Posterior vena cava (tissue), 2 donors: Measurements from ENCODE around the gene PSG7. TPM values are rescaled to one million over a fixed set of nuclear protein-coding genes. Genes with fewer than 3 reads are reported as not detected.
"Not testable (repeated sequence)": the region's sequence is repeated elsewhere in the genome, so short reads cannot be mapped to it uniquely, and the experiment has no call there.

ENCODE experiments used
- DNase-seq: peaks from one replicate; pipeline ENCODE4 v3.0.0-alpha.2; 2020; ENCODE audit warnings: low spot score
- intact Hi-C, 2 donors: fragments of 100-400 bp; cut with DNase I; formaldehyde crosslinking; loops; one replicate each; pipeline versions ENCODE4 v1.14.1 to v1.14.2; 2022 to 2023
- long read RNA-seq, 2 donors: library from polyadenylated mRNA; unstranded; transcript quantifications; one replicate each; pipeline ENCODE4 v2.0.0, GENCODE V29; 2020 to 2021
- total RNA-seq, 2 donors: library from RNA; stranded (reverse); fragmentation: NEBNext Ultra II Directional; extraction: Animal tissue kit (Norgen Biotek cat#: 25700); gene quantifications; one replicate each; pipeline ENCODE4 v1.2.1, GENCODE V29; 2021
- donor health status: DM: yes; HTN: yes; CAD: no.
- donor health status: DM: yes; HTN: yes; CAD: no.

The PSG7 gene
- total RNA-seq = not detected
- long read RNA-seq, donor 1 = 0 reads
- long read RNA-seq, donor 2 = 0 reads

DNA sequence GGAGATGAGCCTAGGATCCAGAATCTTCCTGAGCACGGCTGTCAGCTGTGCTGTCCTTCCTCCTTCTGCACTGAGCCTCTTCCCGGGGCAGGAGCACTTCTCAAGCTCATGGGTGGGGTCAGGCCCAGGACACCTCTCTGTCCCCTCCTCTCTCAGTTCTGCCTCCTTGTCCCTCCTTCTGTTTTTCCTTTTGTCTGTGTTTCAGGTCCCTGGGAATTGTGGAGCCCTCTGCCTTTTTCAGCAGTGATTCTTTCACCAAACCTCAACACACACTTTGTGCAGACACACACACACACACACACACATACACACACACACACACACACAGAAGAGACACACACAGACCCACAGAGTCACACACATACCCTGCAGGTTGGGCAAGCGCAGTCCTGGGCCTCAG lies at the start of gene PSG7:
TSS of gene PSG7 (minus strand) at position 101 of the 400 bp plus-strand sequence. CDS start 131 bp downstream, outside the sequence.
- intact Hi-C loops, DNase-seq: not testable (repeated sequence)

DNA sequence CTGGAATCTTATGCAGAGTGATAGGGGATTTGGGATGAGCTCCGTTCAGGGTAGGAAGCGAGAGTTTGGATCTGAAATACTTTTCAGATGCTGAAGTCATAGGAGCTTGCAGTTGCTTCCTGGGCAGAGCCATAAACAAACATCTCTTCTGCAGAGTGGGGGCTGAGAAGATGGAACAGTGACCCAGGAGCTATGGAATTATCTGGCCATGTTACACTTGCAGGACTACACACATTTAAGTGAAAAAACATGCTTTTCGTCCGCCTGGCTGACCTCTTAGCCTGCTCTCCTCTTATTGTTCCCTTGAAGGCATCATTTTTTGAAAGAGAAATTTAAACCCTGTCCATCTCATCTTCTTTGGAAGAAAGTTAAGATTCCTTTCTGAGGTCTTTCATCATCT lies 48.6 kb upstream of the PSG7 start:
- intact Hi-C loops = no loop called here
- no peak for DNase-seq

DNA sequence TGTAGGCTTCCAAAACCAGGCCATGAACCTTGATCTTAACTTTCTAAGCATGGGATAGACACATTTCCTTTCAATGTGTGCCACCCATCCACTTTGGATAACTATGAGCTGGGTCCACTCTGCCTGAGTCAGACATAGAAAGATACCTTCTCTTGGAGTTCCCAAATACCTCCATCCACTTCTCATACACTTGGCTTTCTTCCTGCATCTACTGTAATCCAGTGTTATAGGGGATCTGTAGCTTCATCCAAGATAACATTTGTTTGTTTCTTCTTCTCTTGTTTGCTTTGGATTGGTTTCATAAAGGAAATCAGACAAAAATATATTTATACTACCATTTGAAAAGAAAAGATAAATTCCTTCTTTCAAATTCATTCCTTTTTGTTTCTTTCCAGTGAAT lies 45.1 kb upstream of the PSG7 start:
- intact Hi-C loops, DNase-seq: not testable (repeated sequence)

DNA sequence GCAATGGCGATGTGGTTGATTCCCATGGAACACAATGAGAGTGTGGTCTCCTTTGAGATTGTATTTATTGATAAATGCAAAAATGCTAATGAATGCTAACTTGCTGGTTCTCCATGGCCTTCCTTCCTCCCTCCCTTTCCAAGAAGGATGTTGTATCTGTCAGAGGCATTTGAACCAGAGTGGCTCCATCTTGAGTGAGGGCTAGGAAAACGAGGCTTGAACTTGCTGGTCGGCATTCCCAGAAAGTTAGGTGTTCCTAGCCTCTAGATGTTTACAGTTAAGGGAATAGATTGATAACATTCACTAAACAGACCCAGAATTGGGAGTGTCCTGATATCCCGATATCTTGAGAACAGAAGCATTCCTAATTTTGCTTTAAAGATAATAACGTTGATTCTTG lies 34.4 kb upstream of the PSG7 start:
- DNase-seq = not testable (repeated sequence)

DNA sequence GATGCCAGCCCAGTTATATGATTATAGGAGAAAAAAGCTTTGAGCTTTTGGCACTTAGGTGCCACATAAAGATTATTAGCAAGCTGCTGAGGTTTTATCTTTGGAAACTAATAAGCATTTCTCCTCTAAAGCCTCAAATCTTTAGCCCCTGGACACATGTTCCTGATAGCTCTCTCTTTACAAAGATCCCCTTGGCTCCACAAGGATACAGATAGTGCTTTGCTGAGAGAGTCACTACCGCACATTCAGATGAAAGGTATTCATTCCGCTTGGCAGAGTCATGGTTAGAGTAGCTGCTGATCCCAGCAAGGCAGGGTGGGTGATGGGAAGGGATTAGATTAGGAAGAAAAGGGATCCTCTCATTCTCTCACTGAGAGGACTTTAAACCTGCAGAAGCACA lies 28.2 kb upstream of the PSG7 start:
- no peak for DNase-seq
- intact Hi-C loops = no loop called here

More for the DNA sequence above, 34.4 kb upstream of the PSG7 start:
- intact Hi-C loops = not testable (repeated sequence)

DNA sequence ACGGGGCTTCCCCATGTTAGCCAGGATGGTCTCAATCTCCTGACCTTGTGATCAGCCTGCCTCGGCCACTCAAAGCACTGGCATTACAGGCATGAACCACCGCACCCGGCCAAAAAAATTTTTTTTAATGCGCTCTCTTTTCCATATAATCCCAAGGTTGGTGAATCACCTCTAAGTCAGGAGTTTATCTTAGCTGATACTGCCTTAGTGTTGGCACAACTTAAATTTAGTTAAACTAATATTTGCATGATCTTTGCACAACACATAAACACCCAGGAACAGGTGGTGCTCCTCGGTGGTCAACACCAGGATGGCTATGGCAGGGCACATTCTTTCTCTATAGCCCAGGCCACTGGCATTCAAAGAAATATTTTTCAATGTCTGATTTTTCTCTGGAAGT lies 24.1 kb upstream of the PSG7 start:
- intact Hi-C loops = no loop called here
- DNase-seq = no peak

DNA sequence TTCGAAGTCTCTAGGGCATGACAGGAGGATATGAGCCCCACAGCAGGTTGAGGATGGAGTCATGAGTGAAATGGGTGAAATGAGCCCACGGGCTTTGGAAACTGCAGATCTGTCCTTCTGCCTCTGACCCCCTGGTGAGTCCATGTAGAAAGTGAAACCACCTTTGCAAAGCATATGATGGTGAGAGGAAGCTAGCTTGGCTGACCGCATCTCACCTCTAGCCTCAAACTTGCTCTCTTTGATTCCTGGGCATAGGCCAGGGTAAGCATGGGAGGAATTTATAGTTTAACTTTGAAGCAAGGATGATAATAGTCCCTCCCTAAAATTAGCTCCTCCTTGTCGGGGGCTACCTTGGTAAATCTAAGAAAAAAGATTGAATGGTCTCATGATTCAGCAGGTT lies 15.1 kb upstream of the PSG7 start:
- DNase-seq, intact Hi-C loops: not testable (repeated sequence)

DNA sequence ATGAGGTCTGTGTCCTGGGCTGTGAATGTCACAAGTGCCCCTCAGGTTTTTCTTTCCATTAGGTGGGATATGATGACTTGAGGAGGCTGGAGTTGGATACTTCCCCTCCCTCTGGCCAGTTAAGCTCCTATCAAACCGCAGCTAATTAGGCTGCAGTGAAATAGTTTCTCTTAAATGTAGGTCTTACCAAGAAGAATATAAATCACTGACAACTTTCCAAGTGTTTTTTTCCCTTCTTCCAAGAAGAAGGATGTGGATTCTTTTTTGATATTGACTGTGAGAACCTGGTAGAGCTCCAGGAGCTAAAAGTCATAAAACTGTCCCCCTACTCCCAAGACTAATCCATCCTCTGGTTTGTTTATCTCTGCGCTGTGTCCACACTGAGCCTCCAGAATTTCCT lies 14.5 kb upstream of the PSG7 start:
- intact Hi-C loops, DNase-seq: not testable (repeated sequence)

DNA sequence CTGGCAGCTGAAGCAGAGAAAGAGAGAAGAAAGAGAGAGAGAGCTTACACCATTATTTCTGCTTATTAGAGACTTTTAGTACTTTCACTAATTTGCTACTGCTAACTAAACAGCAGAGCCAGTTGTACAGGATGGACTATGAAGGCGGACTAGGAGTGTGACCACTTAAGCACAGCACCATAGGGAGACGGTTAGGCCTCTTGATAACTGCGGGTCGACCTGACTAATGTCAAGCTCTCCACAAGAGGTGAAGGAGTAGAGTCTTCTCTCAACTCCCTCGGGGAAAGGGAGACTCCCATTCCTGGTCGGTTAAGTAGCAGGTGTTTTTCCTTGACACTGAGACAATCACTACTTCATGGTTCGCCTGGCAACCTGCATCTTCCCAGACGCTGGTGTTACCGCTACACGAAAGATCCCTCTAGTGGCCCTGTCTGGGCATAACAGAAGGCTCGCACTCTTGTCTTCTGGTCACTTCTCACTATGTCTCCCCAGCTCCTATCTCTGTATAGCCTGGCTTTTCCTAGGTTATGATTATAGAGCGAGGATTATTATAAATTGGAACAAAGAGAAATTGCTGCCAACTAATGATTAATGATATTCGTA lies 5.3 kb upstream of the PSG7 start:
- no peak for DNase-seq
- intact Hi-C loops = no loop called here

DNA sequence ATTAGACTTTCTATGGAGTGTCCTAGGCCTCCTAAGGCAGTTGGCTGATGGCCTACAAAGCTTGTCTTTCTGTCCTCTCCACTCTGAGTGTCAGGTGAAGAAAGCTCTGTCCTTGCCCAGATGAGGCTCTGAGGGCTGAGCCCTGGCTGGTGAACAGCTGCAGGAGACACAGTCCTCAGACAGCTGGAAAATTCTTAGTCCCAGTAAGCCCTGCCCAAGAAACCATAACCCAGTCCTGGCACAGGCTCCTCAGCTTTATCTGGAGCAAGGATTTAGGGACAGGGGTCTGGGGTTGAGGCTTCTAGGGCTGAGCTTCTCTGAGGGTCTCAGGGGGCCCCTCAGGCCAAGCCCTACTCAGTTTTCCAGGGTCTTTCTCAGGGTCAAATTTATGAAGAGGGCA lies 2.3 kb downstream of the PSG7 start:
- DNase-seq, intact Hi-C loops: not testable (repeated sequence)

DNA sequence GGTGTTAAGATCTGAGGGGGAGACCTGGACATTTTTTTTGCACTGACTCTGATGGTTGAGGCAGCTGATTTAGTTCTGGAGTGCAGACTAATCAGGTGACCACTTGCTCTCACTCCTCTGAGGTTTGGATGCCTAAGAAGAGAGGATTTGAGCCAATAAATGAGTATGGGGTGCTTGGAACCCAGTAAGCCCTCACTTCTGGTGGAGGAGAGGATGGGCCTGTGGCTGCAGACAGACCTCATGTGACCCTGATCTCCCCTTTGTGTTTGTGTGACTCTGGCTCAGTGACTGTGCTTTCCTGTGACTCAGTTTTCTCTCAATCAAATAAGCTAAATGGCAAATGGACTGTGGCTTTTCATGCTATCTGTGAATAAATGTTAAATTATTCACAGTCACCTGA lies 2.8 kb downstream of the PSG7 start:
- intact Hi-C loops, DNase-seq: not testable (repeated sequence)

DNA sequence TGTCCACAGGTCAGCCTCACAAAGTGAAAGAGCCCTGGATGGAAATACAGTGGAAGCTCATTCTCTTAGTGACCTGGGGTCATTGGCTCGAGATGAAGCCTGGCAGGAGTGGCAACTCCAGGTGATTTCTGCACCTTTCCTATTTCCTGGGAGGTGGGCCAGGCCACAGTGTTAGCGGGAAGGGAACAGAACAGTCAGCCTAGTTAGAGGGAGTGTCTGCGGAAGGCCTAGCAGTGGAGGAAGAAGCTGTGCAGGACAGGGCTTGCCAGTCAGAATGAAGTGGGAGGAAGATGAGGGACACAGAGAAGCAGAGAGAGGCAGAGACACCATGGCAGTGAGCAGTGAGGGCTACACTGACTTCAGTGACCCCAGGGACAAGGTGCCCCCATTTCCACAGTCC lies 3.6 kb downstream of the PSG7 start:
- DNase-seq, intact Hi-C loops: not testable (repeated sequence)

DNA sequence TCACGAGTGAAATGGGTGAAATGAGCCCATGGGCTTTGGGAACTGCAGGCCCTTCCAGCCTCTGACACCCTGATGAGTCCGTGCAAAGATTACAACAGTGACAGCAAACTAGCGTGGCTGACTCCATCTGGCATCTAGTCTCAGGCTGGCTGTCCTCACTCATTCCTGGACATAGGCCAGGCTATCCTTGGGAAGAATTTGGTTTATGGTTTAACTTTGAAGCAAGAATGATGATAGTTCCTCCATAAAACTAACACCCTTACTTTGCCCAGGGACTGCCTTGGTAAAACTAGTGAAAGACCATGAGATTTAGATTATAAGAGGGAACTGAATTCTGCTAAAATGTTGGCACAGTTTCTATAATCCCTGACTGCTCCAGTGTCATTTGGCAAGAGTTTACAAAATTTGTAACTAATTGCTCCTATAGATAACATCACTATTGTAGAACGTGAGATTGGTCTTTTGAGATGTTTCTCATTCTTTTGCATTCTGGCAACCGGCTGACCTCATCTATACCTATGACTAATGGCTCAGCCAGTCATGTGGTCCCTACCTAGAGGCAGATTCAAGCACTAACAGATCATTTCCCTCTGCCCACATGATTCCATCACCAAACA lies 4.4 kb downstream of the PSG7 start:
- intact Hi-C loops, DNase-seq: not testable (repeated sequence)

DNA sequence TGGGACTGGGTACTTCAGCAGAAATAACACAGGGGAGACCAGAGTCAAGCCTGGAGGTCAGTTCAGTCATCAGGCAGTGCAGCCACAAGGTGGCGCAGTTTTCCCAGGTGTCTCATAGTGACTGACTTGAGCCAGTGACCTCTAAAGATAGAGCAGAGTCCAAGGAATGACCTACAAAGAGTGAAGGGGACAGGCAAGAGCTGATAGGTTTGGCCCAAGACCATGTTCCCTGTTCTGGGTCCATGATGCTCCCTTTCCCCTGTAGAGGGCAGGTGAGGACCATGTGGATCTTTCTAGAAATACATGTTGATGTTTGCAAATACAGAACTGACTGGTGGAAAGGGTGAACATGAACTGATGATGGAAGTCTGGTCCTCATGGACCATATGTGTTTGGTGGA lies 6.8 kb downstream of the PSG7 start:
- DNase-seq, intact Hi-C loops: not testable (repeated sequence)

DNA sequence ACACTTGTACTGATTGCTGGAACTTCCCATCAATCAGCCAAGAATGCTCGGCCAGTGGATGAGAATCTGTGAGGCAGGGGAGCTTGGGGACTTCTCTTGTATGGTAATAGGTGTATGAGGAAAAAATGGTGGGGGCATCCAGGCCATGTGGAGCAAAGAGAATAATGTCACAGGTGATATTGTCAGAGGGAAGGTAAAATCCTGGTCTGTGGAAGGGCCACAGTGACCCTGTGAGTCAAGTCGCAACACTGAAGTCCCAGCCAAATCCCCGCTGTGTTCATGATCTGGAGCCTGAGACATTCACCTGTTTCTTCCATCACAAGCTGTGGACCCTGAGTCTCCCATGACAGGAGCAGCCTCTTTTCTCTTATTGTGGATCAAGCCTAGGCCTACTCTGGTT lies 8.1 kb downstream of the PSG7 start:
- intact Hi-C loops = no loop called here
- DNase-seq = no peak

DNA sequence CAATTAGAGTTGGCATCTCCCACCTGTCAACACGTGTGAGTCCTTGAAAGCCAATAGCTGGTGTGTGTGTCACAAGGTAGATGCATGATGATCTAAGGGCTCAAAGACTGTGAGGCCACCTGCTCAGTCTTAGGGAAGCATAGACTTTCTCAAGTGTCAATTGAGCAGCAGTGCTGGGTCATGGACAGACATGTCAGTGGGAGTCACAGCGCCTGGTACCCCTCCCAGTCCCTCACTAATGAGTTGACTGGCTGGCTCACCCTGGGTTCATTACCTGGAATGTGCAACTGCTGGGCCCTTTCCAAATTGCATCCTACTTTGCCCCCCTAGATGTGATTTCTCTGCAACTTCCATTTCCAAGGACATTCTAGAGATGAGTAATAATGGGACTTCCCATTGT lies 10.2 kb downstream of the PSG7 start:
- intact Hi-C loops = no loop called here
- DNase-seq = no peak

DNA sequence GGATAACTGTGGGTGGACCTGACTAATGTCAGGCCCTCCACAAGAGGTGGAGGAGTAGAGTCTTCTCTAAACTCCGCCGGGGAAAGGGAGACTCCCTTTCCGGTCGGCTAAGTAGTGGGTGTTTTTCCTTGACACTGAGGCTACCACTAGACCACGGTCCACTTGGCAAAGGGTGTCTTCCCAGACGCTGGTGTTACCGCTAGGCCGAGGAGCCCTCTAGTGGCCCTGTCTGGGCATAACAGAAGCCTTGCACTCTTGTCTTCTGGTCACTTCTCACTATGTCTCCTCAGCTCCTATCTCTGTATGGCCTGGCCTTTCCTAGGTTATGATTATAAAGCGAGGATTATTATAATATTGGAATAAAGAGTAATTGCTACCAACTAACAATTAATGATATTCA lies 13.9 kb downstream of the PSG7 start:
- intact Hi-C loops, DNase-seq: not testable (repeated sequence)

DNA sequence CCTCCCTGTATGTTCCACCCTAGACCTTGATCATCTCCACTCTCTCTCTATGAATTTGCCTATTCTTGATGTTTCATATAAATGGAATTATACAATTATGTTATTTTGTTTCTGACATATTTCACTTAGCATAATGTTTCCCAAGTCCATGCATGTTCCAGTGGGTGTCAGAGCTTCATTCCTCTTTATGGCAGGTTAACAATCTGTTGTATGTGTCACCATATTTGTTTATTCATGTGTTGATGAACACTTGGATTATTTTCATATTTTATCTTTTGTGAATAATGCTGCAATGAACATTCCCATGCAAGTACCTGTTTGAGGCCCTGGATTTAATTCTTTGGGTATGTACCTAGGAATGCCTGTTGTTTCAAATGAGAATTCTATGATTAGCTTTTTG lies 16.0 kb downstream of the PSG7 start:
- DNase-seq, intact Hi-C loops: not testable (repeated sequence)

DNA sequence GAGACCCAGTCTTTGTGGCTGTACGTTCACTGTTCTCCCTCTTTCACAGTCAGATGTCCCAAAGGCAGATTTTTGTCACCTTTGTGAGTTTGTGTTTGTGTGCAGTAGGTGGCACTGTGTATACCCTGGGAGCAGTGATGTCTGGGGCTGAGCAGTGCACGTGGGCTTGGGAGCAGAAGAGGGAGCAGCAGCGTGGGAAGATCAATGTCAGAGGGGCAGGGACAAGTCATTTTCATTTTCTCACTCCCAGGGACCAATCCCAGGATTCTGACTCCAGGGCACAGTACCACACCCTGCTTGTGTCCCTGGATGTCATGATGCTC lies 17.3 kb downstream of the PSG7 start:
- no peak for DNase-seq
- intact Hi-C loops = no loop called here

DNA sequence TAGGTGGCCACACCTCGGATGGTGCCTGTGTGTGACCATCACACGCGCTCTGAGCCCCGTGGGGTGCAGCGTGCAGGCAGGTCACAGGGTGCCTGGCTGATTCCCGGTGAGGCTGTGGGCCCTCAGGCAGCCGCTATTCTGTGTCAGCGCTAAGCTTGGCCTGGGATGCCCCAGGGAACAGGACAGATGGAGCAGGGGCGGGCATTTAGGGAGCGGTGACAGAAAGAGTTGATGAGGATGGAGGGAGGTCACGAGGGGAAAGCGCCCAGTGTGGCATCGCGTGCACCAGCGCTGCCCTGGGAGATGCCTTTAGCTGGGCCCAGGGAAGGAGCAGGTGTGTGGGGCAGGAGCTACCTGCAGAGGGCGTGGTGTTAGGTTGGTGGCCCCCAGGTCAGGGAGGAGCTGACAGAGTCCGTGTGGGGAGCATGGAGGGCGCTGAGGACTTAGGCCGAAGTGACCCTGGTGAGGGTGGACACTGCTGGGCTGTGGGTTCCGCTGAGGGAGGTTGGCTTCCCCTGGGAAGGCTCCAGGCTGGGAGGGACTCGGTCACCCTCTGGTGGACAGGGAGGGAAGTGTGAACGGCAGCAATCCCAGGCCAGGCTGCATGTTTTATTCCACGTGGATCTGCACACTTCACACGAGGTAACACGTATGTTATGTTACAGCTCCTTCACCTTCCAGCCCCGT lies 17.8 kb downstream of the PSG7 start:
- DNase-seq, intact Hi-C loops: not testable (repeated sequence)
